CD14-positive monocyte (primary cell): Measurements from ENCODE around the gene ERVH48-1. TPM values are rescaled to one million over a fixed set of nuclear protein-coding genes. Genes with fewer than 3 reads are reported as not detected.
A peak's percentile ranks its signal among the peaks of the same experiment; 100 is the strongest.
"Not testable (repeated sequence)": the region's sequence is repeated elsewhere in the genome, so short reads cannot be mapped to it uniquely, and the experiment has no call there.

Experiments used
- DNase-seq, 3 donors: peaks; one replicate each; pipeline ENCODE4 v3.0.0-alpha.2; 2011 to 2022
- H2AFZ ChIP-seq: 2 replicates; pipeline ENCODE4 v1.6.0; 2012; ENCODE audit warnings: mild to moderate bottlenecking, low read depth, low read length, inconsistent platforms; ENCODE audit not compliant: insufficient read depth, poor library complexity, severe bottlenecking
- H3K27ac ChIP-seq, 2 donors: 1 replicate in 1 of 2; 2 replicates in 1 of 2; pipeline ENCODE4 v1.5.1; 2012 to 2013; ENCODE audit warnings: low read length in 2 of 2, control low read depth in 1 of 2, inconsistent platforms in 1 of 2, low read depth in 1 of 2, mild to moderate bottlenecking in 1 of 2
- H3K27me3 ChIP-seq, 2 donors: one replicate each; pipeline versions ENCODE4 v1.6.0 to v1.6.1; 2011 to 2013; ENCODE audit warnings: low read length in 2 of 2; ENCODE audit not compliant: control insufficient read depth in 2 of 2, insufficient read depth in 2 of 2
- H3K36me3 ChIP-seq, 2 donors: replicated peaks in 1 of 2; 1 replicate in 1 of 2; 2 replicates in 1 of 2; pipeline versions ENCODE4 v1.5.1 to v1.6.1; 2012 to 2013; ENCODE audit warnings: low read length in 2 of 2, control low read depth in 1 of 2, inconsistent platforms in 1 of 2, mild to moderate bottlenecking in 1 of 2; ENCODE audit not compliant: insufficient read depth in 2 of 2, control insufficient read depth in 1 of 2
- H3K4me1 ChIP-seq, 2 donors: 1 replicate in 1 of 2; 2 replicates in 1 of 2; pipeline versions ENCODE4 v1.5.1 to v1.6.1; 2012 to 2013; ENCODE audit warnings: low read length in 2 of 2, control low read depth in 1 of 2, inconsistent platforms in 1 of 2, mild to moderate bottlenecking in 1 of 2, moderate library complexity in 1 of 2; ENCODE audit not compliant: insufficient read depth in 2 of 2, control insufficient read depth in 1 of 2
- H3K4me2 ChIP-seq: replicated peaks from 2 replicates; pipeline ENCODE3; 2012; ENCODE audit warnings: low read length, moderate library complexity, mild to moderate bottlenecking; ENCODE audit not compliant: poor library complexity, severe bottlenecking; ENCODE audit errors: extremely low read depth
- H3K4me3 ChIP-seq, 3 experiments: fragments of 200-600 bp in 1 of 3; sonication (generic) in 1 of 3; replicated peaks in 1 of 3; 1 replicate in 2 of 3; 2 replicates in 1 of 3; pipeline ENCODE4 v1.5.1; 2011 to 2013; ENCODE audit warnings: low read length in 3 of 3, mild to moderate bottlenecking in 3 of 3, control low read depth in 2 of 3, low read depth in 2 of 3, inconsistent platforms in 1 of 3, moderate library complexity in 1 of 3
- H3K79me2 ChIP-seq: 2 replicates; pipeline ENCODE4 v1.6.0; 2012; ENCODE audit warnings: mild to moderate bottlenecking, control low read depth, inconsistent platforms, low read length, moderate library complexity; ENCODE audit not compliant: insufficient read depth
- H3K9ac ChIP-seq: 2 replicates; pipeline ENCODE4 v1.6.0; 2017; ENCODE audit warnings: low read length, mild to moderate bottlenecking; ENCODE audit not compliant: insufficient read depth, poor library complexity, severe bottlenecking
- H3K9me3 ChIP-seq, 2 donors: replicated peaks in 1 of 2; 1 replicate in 1 of 2; 2 replicates in 1 of 2; pipeline versions ENCODE4 v1.5.1 to v1.6.1; 2012 to 2013; ENCODE audit warnings: low read length in 2 of 2, control low read depth in 1 of 2; ENCODE audit not compliant: control insufficient read depth in 1 of 2, insufficient read depth in 1 of 2
- H4K20me1 ChIP-seq: 2 replicates; pipeline ENCODE4 v1.6.0; 2012; ENCODE audit warnings: mild to moderate bottlenecking, low read length, control low read depth, moderate library complexity; ENCODE audit not compliant: insufficient read depth
- H3K27ac Mint-ChIP-seq, 7 donors: one replicate each; pipeline ENCODE4 v1.8.0; 2020; ENCODE audit warnings: mild to moderate bottlenecking in 7 of 7, mixed read lengths in 7 of 7, moderate library complexity in 6 of 7, inconsistent platforms in 2 of 7
- H3K27me3 Mint-ChIP-seq, 3 donors: one replicate each; pipeline ENCODE4 v1.8.0; 2021 to 2022; ENCODE audit warnings: low read depth in 3 of 3, mild to moderate bottlenecking in 3 of 3, mixed read lengths in 3 of 3, moderate library complexity in 3 of 3, inconsistent platforms in 1 of 3
- H3K36me3 Mint-ChIP-seq, 2 donors: one replicate each; pipeline ENCODE4 v1.8.0; 2020; ENCODE audit warnings: mixed read lengths in 2 of 2, inconsistent platforms in 1 of 2, mild to moderate bottlenecking in 1 of 2
- H3K4me1 Mint-ChIP-seq: one replicate; pipeline ENCODE4 v1.8.0; 2020; ENCODE audit warnings: mild to moderate bottlenecking, mixed read lengths
- H3K4me3 Mint-ChIP-seq, 2 donors: one replicate each; pipeline ENCODE4 v1.8.0; 2020; ENCODE audit warnings: mild to moderate bottlenecking in 2 of 2, mixed read lengths in 2 of 2, moderate library complexity in 1 of 2
- H3K9me3 Mint-ChIP-seq, 7 donors: one replicate each; pipeline ENCODE4 v1.8.0; 2020 to 2022; ENCODE audit warnings: mixed read lengths in 7 of 7, mild to moderate bottlenecking in 6 of 7, moderate library complexity in 6 of 7, inconsistent platforms in 2 of 7
- CTCF ChIP-seq: fragments of 200-600 bp; IDR thresholded peaks from one replicate; pipeline ENCODE4 v1.8.0; 2022; ENCODE audit warnings: antibody characterized with exemption, mild to moderate bottlenecking
- WGBS: methylation state at CpG from one replicate; pipeline ENCODE4 v1.1.5; 2013; ENCODE audit warnings: missing lambda C conversion rate; ENCODE audit not compliant: insufficient coverage; 5-methylcytosine and 5-hydroxymethylcytosine counted together
- intact Hi-C, 2 donors: fragments of 100-400 bp; cut with micrococcal nuclease; formaldehyde crosslinking; loops; one replicate each; pipeline versions ENCODE4 v1.15.0 to v1.15.1; 2023
- polyA plus RNA-seq, 3 donors: library from polyadenylated mRNA; depleted of rRNA in 1 of 3; unstranded in 2 of 3; stranded (reverse) in 1 of 3; fragments of 300-500 nt in 2 of 3; fragments of >200 nt in 1 of 3; fragmentation: Illumina TruSeq in 2 of 3; gene quantifications; 1 replicate in 2 of 3; 2 replicates in 1 of 3; pipeline ENCODE4 v1.2.3, GENCODE V29; 2012 to 2021

ERVH48-1 gene
- polyA plus RNA-seq, 3 donors, result not detected

- H4K20me1 ChIP-seq, result peaks cover 61% of the 10 kb centered on the region
- H3K36me3 ChIP-seq, result peaks cover 73 to 95% of the 10 kb centered on the region in 2 donors
- H3K4me2 ChIP-seq, H2AFZ ChIP-seq, H3K4me1 ChIP-seq, H3K9me3 Mint-ChIP-seq, H3K27me3 Mint-ChIP-seq, H3K4me3 Mint-ChIP-seq, H3K27me3 ChIP-seq, H3K4me3 ChIP-seq, H3K9me3 ChIP-seq, H3K9ac ChIP-seq, H3K27ac ChIP-seq, DNase-seq, H3K4me1 Mint-ChIP-seq: not testable (repeated sequence)
- H3K79me2 ChIP-seq, result peaks cover 22% of the 10 kb centered on the region
- H3K36me3 Mint-ChIP-seq, result peaks cover 63 to 92% of the 10 kb centered on the region in 2 donors
- peak overlapping the region in 1 of 7 donors; percentile 36 for H3K27ac Mint-ChIP-seq
- WGBS, result 99% methylated on average over 8 of the region's 9 CpGs
- intact Hi-C loops, result loop anchor here in 1 of 2 donors (10.0 kb wide), 1 partner anchor 64 kb away; no protein-coding TSS in a partner anchor
Measured at GRCh38 chr21:42908484-42908883, 16.9 kb downstream of the ERVH48-1 start.

GRCh38 chr21:42906233-42906632, 19.2 kb downstream of the ERVH48-1 start:
- no peak for DNase-seq
- Histone ChIP-seq H2AFZ (no peak overlapping the region), H3K27me3 (no peaks in the 10 kb centered on the region), H3K36me3 (peaks cover 81 to 98% of the 10 kb centered on the region in 2 donors), H3K9ac (no peak overlapping the region), H3K9me3 (no peaks in the 10 kb centered on the region), H3K27ac (no peak overlapping the region), H4K20me1 (peaks cover 74% of the 10 kb centered on the region), H3K4me2 (no peak overlapping the region), H3K4me1 (no peaks in the 10 kb centered on the region), H3K4me3 (no peak overlapping the region), H3K79me2 (peaks cover 34% of the 10 kb centered on the region)
- Mint-ChIP-seq H3K9me3 (no peaks in the 10 kb centered on the region), H3K27me3 (peaks cover 0 to 2% (median 0%) of the 10 kb centered on the region in 3 donors), H3K4me3 (no peak overlapping the region), H3K4me1 (no peaks in the 10 kb centered on the region), H3K27ac (peak overlapping the region in 2 of 7 donors; percentile 41 to 75), H3K36me3 (peaks cover 64 to 97% of the 10 kb centered on the region in 2 donors)
- intact Hi-C loops, result loop anchor here in 1 of 2 donors (10.0 kb wide), 1 partner anchor 61 kb away; no protein-coding TSS in a partner anchor
- WGBS, result 98% methylated on average over 16 of the region's 16 CpGs
- no peak for TF ChIP-seq CTCF
